ENCODE results near the gene IL17RC. TPM values are rescaled to one million over a fixed set of nuclear protein-coding genes. Genes with fewer than 3 reads are reported as not detected.

IL17RC gene
- total RNA-seq, 1 experiment from 2014 or later = 6.8 TPM

GRCh38 chr3:9937486-9938238, 20.8 kb downstream of the IL17RC start:
- no peak overlapping the region for H3K56ac ChIP-seq (ENCODE audit: insufficient read length, low read depth, low read length)
- no peak for TF ChIP-seq CTCF (conservative IDR thresholded peaks at IDR 0.05)
- H3K9me3 ChIP-seq (ENCODE audit: control insufficient read depth, low read depth, low read length) = no peaks in the 10 kb centered on the region
- H2BK120ac ChIP-seq (ENCODE audit: low read depth, low read length, poor library complexity, severe bottlenecking) = no peak overlapping the region
- no peak overlapping the region for H4K91ac ChIP-seq (ENCODE audit: insufficient read length, low read depth, low read length)
- H3K9ac ChIP-seq (ENCODE audit: extremely low read depth, insufficient read length, low read length) = no peak overlapping the region
- no peak overlapping the region for H4K5ac ChIP-seq (ENCODE audit: insufficient read length, low read depth, low read length)
- H3K27ac ChIP-seq (ENCODE audit: insufficient read length, low read depth, low read length) = no peak overlapping the region
- Mint-ChIP-seq H3K27ac (no peak overlapping the region), H3K36me3 (ENCODE audit: insufficient read depth in 1 of 3, low read depth in 3 of 3) (peaks cover 6 to 38% (median 21%) of the 10 kb centered on the region in 3 experiments; a peak in 6 of 7 replicates), H3K4me1 (peaks cover 7 to 12% of the 10 kb centered on the region in 2 experiments), H3K4me3 (no peak overlapping the region), H3K9me3 (peaks cover 0 to 2% of the 10 kb centered on the region in 2 experiments; a peak in 3 of 5 replicates), H3K27me3 (ENCODE audit: low read depth) (no peaks in the 10 kb centered on the region)
- H2BK12ac ChIP-seq (ENCODE audit: insufficient read length, low read depth, low read length) = no peak overlapping the region
- no peaks in the 10 kb centered on the region for H3K79me2 ChIP-seq (ENCODE audit: insufficient read depth, low read length)
- H3K79me1 ChIP-seq (ENCODE audit: insufficient read depth, low read depth, low read length, poor library complexity, severe bottlenecking) = no peaks in the 10 kb centered on the region
- no peak overlapping the region for H2AFZ ChIP-seq (ENCODE audit: low read length)
- no peak overlapping the region for H3K4me2 ChIP-seq (ENCODE audit: insufficient read depth, insufficient read length, low read length)
- H3K4me1 ChIP-seq (ENCODE audit: insufficient read depth, low read length) = no peaks in the 10 kb centered on the region; the same call in 1 of the 2 replicates
- no peak for DNase-seq
- H3K14ac ChIP-seq (ENCODE audit: insufficient read depth, low read length) = no peak overlapping the region
- no CpG with 5 or more reads among the region's 13 CpGs for WGBS (ENCODE audit: extremely low coverage, insufficient read length, low lambda C conversion rate)
- H3K18ac ChIP-seq (ENCODE audit: insufficient read length, low read depth, low read length) = no peak overlapping the region
- no peak overlapping the region for H2BK15ac ChIP-seq (ENCODE audit: low read depth, low read length)
- H3T11ph ChIP-seq (ENCODE audit: low read length) = no peak overlapping the region
- H3K23me2 ChIP-seq (ENCODE audit: insufficient read length, low read depth, low read length, poor library complexity, severe bottlenecking) = peaks cover 5% of the 10 kb centered on the region
- no peak overlapping the region for H2BK20ac ChIP-seq (ENCODE audit: low read depth, low read length, poor library complexity, severe bottlenecking)
- H2BK5ac ChIP-seq (ENCODE audit: insufficient read length, low read length) = no peak overlapping the region
- H3K27me3 ChIP-seq (ENCODE audit: insufficient read depth, low read length) = no peaks in the 10 kb centered on the region
- no peak overlapping the region for H2AK5ac ChIP-seq (ENCODE audit: insufficient read length, low read length)
- H3K4ac ChIP-seq (ENCODE audit: low read depth, low read length) = no peak overlapping the region
- H4K8ac ChIP-seq (replicated peaks; ENCODE audit: insufficient read length, low read depth, low read length) = no peak overlapping the region
- no peaks in the 10 kb centered on the region for H4K20me1 ChIP-seq (ENCODE audit: control insufficient read depth, insufficient read depth, insufficient read length)
- H3K23ac ChIP-seq (ENCODE audit: insufficient read length, low read depth, low read length) = no peak overlapping the region

Data from H9 (cell line).